K562 (cell line): ENCODE measurements around the gene TBC1D17. TPM values are rescaled to one million over a fixed set of nuclear protein-coding genes. Genes with fewer than 3 reads are reported as not detected.
A peak's percentile ranks its signal among the peaks of the same experiment; 100 is the strongest.

Source experiments
- CCNT2 ChIP-seq: IDR thresholded peaks from 2 replicates; pipeline ENCODE4 v1.6.1; 2011; ENCODE audit warnings: borderline replicate concordance, low read depth, mild to moderate bottlenecking, moderate library complexity, mixed read lengths, low read length; ENCODE audit not compliant: insufficient read length; ENCODE audit errors: extremely low read depth
- CHD2 ChIP-seq: IDR thresholded peaks from 2 replicates; pipeline ENCODE4 v1.6.1; 2011; ENCODE audit warnings: low read depth, low read length
- KAT7 ChIP-seq: sonication (generic); formaldehyde crosslinking; IDR thresholded peaks from 2 replicates; pipeline ENCODE4 v1.8.0; 2022; ENCODE audit warnings: missing genetic modification reagents, mild to moderate bottlenecking, borderline replicate concordance
- PHB ChIP-seq: fragments of 250-450 bp; sonication (Bioruptor Pico); IDR thresholded peaks from 2 replicates; pipeline ENCODE4 v1.5.0; 2021
- PYGO2 ChIP-seq: fragments of 450-650 bp; IDR thresholded peaks from 2 replicates; pipeline ENCODE4 v1.6.1; 2016; ENCODE audit warnings: mild to moderate bottlenecking, missing genetic modification characterization, moderate library complexity, missing compliant biosample characterization
- RBFOX2 ChIP-seq: fragments of 200-400 bp; formaldehyde crosslinking; IDR thresholded peaks from 2 replicates; pipeline ENCODE4 v1.6.1; 2017; ENCODE audit warnings: low read depth, mild to moderate bottlenecking, low read length, moderate library complexity
- RFX7 ChIP-seq: fragments of 250-450 bp; sonication (Bioruptor Pico); IDR thresholded peaks from 2 replicates; pipeline ENCODE4 v1.5.1; 2021; ENCODE audit warnings: mild to moderate bottlenecking
- SMAD2 ChIP-seq: fragments of 150-350 bp; IDR thresholded peaks from 2 replicates; pipeline ENCODE4 v1.6.1; 2014; ENCODE audit warnings: low read depth, mild to moderate bottlenecking, low read length
- TAF9B ChIP-seq: fragments of 450-650 bp; IDR thresholded peaks from 2 replicates; pipeline ENCODE4 v1.6.1; 2018; ENCODE audit warnings: mild to moderate bottlenecking; ENCODE audit not compliant: partially characterized antibody
- TARDBP ChIP-seq: fragments of 450-650 bp; IDR thresholded peaks from 2 replicates; pipeline ENCODE4 v1.6.1; 2016
- TCF3 ChIP-seq: sonication (generic); formaldehyde crosslinking; IDR thresholded peaks from 2 replicates; pipeline ENCODE4 v1.4.0; 2020; ENCODE audit warnings: mild to moderate bottlenecking, missing genetic modification reagents
- ZBTB34 ChIP-seq: fragments of 250-450 bp; sonication (Bioruptor Pico); IDR thresholded peaks from 2 replicates; pipeline ENCODE4 v1.8.0; 2021; ENCODE audit warnings: mild to moderate bottlenecking, moderate library complexity
- ZNF212 ChIP-seq: fragments of 450-650 bp; formaldehyde crosslinking; IDR thresholded peaks from 2 replicates; pipeline ENCODE4 v1.4.0; 2020; ENCODE audit warnings: mild to moderate bottlenecking
- polyA plus RNA-seq, 8 experiments: library from polyadenylated mRNA; depleted of rRNA in 4 of 8; stranded (reverse) in 5 of 8; unstranded in 3 of 8; fragments of >200 nt; fragmentation: Nextera tagmentation in 2 of 8; fragmentation: Illumina TruSeq in 1 of 8; extraction: Ambion mirVana in 2 of 8; extraction: Trizol in 1 of 8; gene quantifications; 2 replicates each; pipeline versions ENCODE4 v1.2.1 to v1.2.3, GENCODE V29; 2011 to 2014; ENCODE audit warnings: inconsistent platforms in 1 of 8, missing spikeins in 1 of 8
- total RNA-seq, 7 experiments: library from RNA; depleted of rRNA in 6 of 7; stranded (reverse); fragments of >200 nt in 6 of 7; fragmentation: Illumina TruSeq in 2 of 7; extraction: Trizol in 2 of 7; gene quantifications; 2 replicates each; pipeline versions ENCODE4 v1.2.1 to v1.2.3, GENCODE V29; 2011 to 2021; ENCODE audit warnings: low replicate concordance in 1 of 7
- TF ChIP-seq, protein P1 (sequence below): fragments of 450-650 bp; IDR thresholded peaks from 2 replicates; pipeline ENCODE4 v1.7.1; 2018; ENCODE audit warnings: mild to moderate bottlenecking, low read depth; ENCODE audit not compliant: partially characterized antibody
- TF ChIP-seq, protein P2 (sequence below): sonication (generic); formaldehyde crosslinking; IDR thresholded peaks from 2 replicates; pipeline ENCODE4 v1.8.1; 2023; ENCODE audit warnings: mild to moderate bottlenecking, missing genetic modification reagents
- TF ChIP-seq, protein P3 (sequence below): fragments of 250-450 bp; sonication (Bioruptor Pico); IDR thresholded peaks from 2 replicates; pipeline ENCODE4 v1.8.0; 2022; ENCODE audit warnings: moderate library complexity, mild to moderate bottlenecking, inconsistent platforms
- TF ChIP-seq, protein P4 (sequence below): fragments of 250-450 bp; sonication (Bioruptor Pico); IDR thresholded peaks from 2 replicates; pipeline ENCODE4 v1.8.0; 2022; ENCODE audit warnings: inconsistent platforms
- TF ChIP-seq, protein P5 (sequence below): conservative IDR thresholded peaks from 2 replicates; pipeline ENCODE4 v1.6.1; 2011; ENCODE audit warnings: low read depth, mild to moderate bottlenecking, low read length; ENCODE audit not compliant: control insufficient read depth

The TBC1D17 gene
- total and polyA plus RNA-seq, 9 of the 15 experiments (the other 6 are each of a cell fraction or from before 2014, with no cell fraction given), result 0.42 to 16.0 (median 3.8) TPM

DNA sequence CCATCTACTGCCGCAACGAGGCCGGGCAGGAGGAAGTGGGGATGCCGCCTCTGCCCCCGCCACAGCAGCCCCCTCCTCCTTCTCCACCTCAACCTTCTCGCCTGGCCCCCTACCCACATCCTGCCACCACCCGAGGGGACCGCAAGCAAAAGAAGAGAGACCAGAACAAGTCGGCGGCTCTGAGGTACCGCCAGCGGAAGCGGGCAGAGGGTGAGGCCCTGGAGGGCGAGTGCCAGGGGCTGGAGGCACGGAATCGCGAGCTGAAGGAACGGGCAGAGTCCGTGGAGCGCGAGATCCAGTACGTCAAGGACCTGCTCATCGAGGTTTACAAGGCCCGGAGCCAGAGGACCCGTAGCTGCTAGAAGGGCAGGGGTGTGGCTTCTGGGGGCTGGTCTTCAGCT is 55.2 kb downstream of the TBC1D17 start (continued):
- TF ChIP-seq, protein P1, sequence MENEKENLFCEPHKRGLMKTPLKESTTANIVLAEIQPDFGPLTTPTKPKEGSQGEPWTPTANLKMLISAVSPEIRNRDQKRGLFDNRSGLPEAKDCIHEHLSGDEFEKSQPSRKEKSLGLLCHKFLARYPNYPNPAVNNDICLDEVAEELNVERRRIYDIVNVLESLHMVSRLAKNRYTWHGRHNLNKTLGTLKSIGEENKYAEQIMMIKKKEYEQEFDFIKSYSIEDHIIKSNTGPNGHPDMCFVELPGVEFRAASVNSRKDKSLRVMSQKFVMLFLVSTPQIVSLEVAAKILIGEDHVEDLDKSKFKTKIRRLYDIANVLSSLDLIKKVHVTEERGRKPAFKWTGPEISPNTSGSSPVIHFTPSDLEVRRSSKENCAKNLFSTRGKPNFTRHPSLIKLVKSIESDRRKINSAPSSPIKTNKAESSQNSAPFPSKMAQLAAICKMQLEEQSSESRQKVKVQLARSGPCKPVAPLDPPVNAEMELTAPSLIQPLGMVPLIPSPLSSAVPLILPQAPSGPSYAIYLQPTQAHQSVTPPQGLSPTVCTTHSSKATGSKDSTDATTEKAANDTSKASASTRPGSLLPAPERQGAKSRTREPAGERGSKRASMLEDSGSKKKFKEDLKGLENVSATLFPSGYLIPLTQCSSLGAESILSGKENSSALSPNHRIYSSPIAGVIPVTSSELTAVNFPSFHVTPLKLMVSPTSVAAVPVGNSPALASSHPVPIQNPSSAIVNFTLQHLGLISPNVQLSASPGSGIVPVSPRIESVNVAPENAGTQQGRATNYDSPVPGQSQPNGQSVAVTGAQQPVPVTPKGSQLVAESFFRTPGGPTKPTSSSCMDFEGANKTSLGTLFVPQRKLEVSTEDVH, result no peak
- no peak for TF ChIP-seq TCF3 (CRISPR knock-in tag)
- TF ChIP-seq RFX7 (CRISPR knock-in tag), result no peak
- TF ChIP-seq CHD2, result no peak
- TF ChIP-seq PYGO2 (tag), result no peak
- TF ChIP-seq ZNF212, result no peak
- TF ChIP-seq, protein P2, sequence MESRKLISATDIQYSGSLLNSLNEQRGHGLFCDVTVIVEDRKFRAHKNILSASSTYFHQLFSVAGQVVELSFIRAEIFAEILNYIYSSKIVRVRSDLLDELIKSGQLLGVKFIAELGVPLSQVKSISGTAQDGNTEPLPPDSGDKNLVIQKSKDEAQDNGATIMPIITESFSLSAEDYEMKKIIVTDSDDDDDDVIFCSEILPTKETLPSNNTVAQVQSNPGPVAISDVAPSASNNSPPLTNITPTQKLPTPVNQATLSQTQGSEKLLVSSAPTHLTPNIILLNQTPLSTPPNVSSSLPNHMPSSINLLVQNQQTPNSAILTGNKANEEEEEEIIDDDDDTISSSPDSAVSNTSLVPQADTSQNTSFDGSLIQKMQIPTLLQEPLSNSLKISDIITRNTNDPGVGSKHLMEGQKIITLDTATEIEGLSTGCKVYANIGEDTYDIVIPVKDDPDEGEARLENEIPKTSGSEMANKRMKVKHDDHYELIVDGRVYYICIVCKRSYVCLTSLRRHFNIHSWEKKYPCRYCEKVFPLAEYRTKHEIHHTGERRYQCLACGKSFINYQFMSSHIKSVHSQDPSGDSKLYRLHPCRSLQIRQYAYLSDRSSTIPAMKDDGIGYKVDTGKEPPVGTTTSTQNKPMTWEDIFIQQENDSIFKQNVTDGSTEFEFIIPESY, result peak; percentile 64; the same call in 1 of the 2 replicates
- peak; percentile 90; the same call in 1 of the 2 replicates for TF ChIP-seq TARDBP
- TF ChIP-seq KAT7 (CRISPR knock-in tag), result no peak
- peak; percentile 85 for TF ChIP-seq RBFOX2
- TF ChIP-seq PHB (CRISPR knock-in tag), result 0 out of 2 replicates have a peak, but pooled peaks have one; percentile 65
- TF ChIP-seq, protein P3, sequence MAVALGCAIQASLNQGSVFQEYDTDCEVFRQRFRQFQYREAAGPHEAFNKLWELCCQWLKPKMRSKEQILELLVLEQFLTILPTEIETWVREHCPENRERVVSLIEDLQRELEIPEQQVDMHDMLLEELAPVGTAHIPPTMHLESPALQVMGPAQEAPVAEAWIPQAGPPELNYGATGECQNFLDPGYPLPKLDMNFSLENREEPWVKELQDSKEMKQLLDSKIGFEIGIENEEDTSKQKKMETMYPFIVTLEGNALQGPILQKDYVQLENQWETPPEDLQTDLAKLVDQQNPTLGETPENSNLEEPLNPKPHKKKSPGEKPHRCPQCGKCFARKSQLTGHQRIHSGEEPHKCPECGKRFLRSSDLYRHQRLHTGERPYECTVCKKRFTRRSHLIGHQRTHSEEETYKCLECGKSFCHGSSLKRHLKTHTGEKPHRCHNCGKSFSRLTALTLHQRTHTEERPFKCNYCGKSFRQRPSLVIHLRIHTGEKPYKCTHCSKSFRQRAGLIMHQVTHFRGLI (CRISPR knock-in tag), result no peak
- TF ChIP-seq, protein P4, sequence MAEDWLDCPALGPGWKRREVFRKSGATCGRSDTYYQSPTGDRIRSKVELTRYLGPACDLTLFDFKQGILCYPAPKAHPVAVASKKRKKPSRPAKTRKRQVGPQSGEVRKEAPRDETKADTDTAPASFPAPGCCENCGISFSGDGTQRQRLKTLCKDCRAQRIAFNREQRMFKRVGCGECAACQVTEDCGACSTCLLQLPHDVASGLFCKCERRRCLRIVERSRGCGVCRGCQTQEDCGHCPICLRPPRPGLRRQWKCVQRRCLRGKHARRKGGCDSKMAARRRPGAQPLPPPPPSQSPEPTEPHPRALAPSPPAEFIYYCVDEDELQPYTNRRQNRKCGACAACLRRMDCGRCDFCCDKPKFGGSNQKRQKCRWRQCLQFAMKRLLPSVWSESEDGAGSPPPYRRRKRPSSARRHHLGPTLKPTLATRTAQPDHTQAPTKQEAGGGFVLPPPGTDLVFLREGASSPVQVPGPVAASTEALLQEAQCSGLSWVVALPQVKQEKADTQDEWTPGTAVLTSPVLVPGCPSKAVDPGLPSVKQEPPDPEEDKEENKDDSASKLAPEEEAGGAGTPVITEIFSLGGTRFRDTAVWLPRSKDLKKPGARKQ (CRISPR knock-in tag), result no peak
- TF ChIP-seq TAF9B, result no peak
- TF ChIP-seq CCNT2, result peak; percentile 41
- TF ChIP-seq ZBTB34, result no peak
- no peak for TF ChIP-seq SMAD2
- TF ChIP-seq, protein P5, sequence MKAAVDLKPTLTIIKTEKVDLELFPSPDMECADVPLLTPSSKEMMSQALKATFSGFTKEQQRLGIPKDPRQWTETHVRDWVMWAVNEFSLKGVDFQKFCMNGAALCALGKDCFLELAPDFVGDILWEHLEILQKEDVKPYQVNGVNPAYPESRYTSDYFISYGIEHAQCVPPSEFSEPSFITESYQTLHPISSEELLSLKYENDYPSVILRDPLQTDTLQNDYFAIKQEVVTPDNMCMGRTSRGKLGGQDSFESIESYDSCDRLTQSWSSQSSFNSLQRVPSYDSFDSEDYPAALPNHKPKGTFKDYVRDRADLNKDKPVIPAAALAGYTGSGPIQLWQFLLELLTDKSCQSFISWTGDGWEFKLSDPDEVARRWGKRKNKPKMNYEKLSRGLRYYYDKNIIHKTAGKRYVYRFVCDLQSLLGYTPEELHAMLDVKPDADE, result no peak
